ENCODE measurements around the gene HECTD2.
A peak's percentile ranks its signal among the peaks of the same experiment; 100 is the strongest.
"Not testable (repeated sequence)": the region's sequence is repeated elsewhere in the genome, so short reads cannot be mapped to it uniquely, and the experiment has no call there.

HECTD2 gene

GRCh38 chr10:91381257-91381891 is 28.8 kb upstream of the HECTD2 start:
- TF ChIP-seq, protein P1, sequence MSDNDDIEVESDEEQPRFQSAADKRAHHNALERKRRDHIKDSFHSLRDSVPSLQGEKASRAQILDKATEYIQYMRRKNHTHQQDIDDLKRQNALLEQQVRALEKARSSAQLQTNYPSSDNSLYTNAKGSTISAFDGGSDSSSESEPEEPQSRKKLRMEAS (IDR thresholded peaks at IDR 0.05; ENCODE audit: low read depth, low read length) = no peak
- TF ChIP-seq MYC (IDR thresholded peaks at IDR 0.05; ENCODE audit: low read depth, low read length) = no peak
- TF ChIP-seq, protein P2, sequence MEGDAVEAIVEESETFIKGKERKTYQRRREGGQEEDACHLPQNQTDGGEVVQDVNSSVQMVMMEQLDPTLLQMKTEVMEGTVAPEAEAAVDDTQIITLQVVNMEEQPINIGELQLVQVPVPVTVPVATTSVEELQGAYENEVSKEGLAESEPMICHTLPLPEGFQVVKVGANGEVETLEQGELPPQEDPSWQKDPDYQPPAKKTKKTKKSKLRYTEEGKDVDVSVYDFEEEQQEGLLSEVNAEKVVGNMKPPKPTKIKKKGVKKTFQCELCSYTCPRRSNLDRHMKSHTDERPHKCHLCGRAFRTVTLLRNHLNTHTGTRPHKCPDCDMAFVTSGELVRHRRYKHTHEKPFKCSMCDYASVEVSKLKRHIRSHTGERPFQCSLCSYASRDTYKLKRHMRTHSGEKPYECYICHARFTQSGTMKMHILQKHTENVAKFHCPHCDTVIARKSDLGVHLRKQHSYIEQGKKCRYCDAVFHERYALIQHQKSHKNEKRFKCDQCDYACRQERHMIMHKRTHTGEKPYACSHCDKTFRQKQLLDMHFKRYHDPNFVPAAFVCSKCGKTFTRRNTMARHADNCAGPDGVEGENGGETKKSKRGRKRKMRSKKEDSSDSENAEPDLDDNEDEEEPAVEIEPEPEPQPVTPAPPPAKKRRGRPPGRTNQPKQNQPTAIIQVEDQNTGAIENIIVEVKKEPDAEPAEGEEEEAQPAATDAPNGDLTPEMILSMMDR (IDR thresholded peaks at IDR 0.05; ENCODE audit: low read depth, low read length) = no peak
- TF ChIP-seq POLR2A (IDR thresholded peaks at IDR 0.05; ENCODE audit: extremely low read depth, insufficient read length) = no peak
- H3K4me3 ChIP-seq (ENCODE audit: low read depth, low read length) = no peak overlapping the region
- DNase-seq (ENCODE audit: low read depth) = no peak

DNA sequence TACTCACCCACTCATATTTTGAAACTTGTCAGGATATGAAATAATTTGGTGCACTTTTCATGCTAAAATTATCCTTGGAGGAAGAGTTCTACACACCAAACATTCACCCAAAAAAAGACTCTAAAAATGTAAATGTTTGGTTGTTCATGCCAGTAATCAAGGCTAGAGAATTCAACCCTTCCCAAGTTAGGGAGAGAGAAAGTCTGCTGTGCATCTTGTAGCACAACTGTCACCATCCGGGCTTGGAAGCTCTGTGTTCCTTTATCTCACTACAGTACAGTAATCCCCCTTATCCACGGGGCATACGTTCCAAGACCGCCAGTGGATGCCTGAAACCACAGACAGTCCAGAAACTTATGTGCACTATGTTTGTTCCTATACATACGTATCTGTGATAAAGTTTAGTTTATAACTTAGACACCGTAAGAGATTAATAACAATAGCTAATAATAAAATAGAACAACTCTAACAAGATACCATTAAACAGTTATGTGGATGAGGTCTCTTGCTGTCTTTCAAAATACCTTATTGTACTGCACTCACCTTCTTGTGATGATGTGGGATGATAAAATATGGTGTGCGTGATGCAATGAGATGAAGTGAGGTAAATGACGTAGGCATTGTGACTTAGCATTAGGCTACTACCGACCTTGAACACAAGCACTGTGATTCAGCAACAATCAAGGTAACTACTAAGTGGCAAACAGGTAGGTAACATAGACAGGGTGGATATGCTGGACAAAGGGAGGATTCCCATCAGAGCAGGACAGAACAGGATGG is 24.6 kb upstream of the HECTD2 start:
- TF ChIP-seq MYC (IDR thresholded peaks at IDR 0.05; ENCODE audit: low read depth, low read length) = no peak
- no peak for TF ChIP-seq POLR2A (IDR thresholded peaks at IDR 0.05; ENCODE audit: extremely low read depth, insufficient read length)
- TF ChIP-seq, protein P2 (IDR thresholded peaks at IDR 0.05; ENCODE audit: low read depth, low read length) = no peak
- TF ChIP-seq, protein P1 (IDR thresholded peaks at IDR 0.05; ENCODE audit: low read depth, low read length) = no peak
- no peak overlapping the region for H3K4me3 ChIP-seq (ENCODE audit: low read depth, low read length)
- DNase-seq (ENCODE audit: low read depth) = no peak

- no peak overlapping the region for H3K4me3 ChIP-seq (ENCODE audit: low read depth, low read length)
- DNase-seq (ENCODE audit: low read depth) = peak; percentile 67
Observed at GRCh38 chr10:91389636-91390512, 20.3 kb upstream of the HECTD2 start.

DNA sequence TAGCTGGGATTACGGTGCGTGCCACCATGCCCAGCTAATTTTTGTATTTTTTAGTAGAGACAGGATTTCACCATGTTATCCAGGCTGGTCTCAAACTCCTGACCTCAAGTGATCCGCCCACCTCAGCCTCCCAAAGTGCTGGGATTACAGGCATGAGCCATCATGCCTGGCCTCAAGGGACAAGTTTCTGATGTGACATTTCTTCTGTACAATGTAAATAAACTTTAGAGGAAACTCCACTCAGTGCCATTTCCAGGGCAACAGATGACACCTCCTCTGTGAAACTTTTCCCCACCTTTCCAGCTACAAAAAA is 19.7 kb upstream of the HECTD2 start:
- not testable (repeated sequence) for DNase-seq (ENCODE audit: low read depth); H3K4me3 ChIP-seq (ENCODE audit: low read depth, low read length)

More at GRCh38 chr10:91389636-91390512, 20.3 kb upstream of the HECTD2 start:
- TF ChIP-seq MYC (IDR thresholded peaks at IDR 0.05; ENCODE audit: low read depth, low read length) = no peak
- TF ChIP-seq, protein P2 (IDR thresholded peaks at IDR 0.05; ENCODE audit: low read depth, low read length) = peak; percentile 31

DNA sequence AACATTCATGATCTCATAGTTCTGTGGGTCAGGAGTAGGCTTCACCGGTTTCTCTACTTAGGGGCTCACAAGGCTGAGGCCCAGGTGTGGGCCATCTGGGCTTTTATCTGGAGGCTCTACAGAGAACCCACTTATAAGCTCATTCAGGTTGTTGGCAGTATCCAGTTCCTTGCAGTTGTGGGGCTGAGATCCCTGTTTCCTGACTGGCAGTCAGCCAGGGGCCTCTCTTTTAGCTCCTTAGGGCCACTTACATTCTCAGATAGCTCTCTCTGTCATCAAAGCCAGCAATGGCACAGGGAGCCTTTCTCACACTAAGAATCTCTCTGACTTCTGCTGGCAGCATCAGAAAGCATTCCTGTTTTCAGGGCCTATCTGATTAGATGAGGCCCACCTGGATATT is 18.2 kb upstream of the HECTD2 start:
- no peak for DNase-seq (ENCODE audit: low read depth)
- H3K4me3 ChIP-seq (ENCODE audit: low read depth, low read length) = no peak overlapping the region
- TF ChIP-seq MYC (IDR thresholded peaks at IDR 0.05; ENCODE audit: low read depth, low read length) = no peak
- TF ChIP-seq, protein P1 (IDR thresholded peaks at IDR 0.05; ENCODE audit: low read depth, low read length) = no peak
- TF ChIP-seq, protein P2 (IDR thresholded peaks at IDR 0.05; ENCODE audit: low read depth, low read length) = no peak
- TF ChIP-seq POLR2A (IDR thresholded peaks at IDR 0.05; ENCODE audit: extremely low read depth, insufficient read length) = no peak

DNA sequence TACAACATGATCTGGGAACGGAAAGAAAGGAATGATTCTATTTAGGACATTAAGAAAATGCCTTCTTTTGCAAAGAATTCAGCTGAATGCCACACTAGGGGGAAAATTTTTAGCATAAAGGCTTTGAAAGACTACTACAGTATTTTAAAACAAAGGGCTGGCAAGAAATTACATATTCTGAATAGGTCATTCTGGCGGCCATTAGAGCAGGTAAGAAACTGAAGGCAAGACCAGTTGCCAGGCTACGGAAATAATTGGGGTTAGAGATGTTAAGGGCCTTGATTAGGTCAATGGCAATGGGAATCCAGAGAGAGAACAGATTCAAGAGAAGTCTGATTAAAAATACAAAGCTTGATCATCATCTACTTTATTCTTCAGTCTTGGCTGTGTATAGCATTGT is 3.8 kb upstream of the HECTD2 start:
- no peak for DNase-seq (ENCODE audit: low read depth)
- TF ChIP-seq MYC (IDR thresholded peaks at IDR 0.05; ENCODE audit: low read depth, low read length) = no peak
- TF ChIP-seq POLR2A (IDR thresholded peaks at IDR 0.05; ENCODE audit: extremely low read depth, insufficient read length) = no peak
- TF ChIP-seq, protein P2 (IDR thresholded peaks at IDR 0.05; ENCODE audit: low read depth, low read length) = no peak
- TF ChIP-seq, protein P1 (IDR thresholded peaks at IDR 0.05; ENCODE audit: low read depth, low read length) = no peak
- H3K4me3 ChIP-seq (ENCODE audit: low read depth, low read length) = no peak overlapping the region
